DMS 273 treated with DMSO at 0.1 percent for 48 hours (cell line): Measurements from ENCODE around the gene LCN10.
A peak's percentile ranks its signal among the peaks of the same experiment; 100 is the strongest.
"Not testable (repeated sequence)": the region's sequence is repeated elsewhere in the genome, so short reads cannot be mapped to it uniquely, and the experiment has no call there.

Source experiments
- DNase-seq: peaks from one replicate; lab custom pipeline; 2025; lab: John Stamatoyannopoulos, UW

LCN10 gene

DNA sequence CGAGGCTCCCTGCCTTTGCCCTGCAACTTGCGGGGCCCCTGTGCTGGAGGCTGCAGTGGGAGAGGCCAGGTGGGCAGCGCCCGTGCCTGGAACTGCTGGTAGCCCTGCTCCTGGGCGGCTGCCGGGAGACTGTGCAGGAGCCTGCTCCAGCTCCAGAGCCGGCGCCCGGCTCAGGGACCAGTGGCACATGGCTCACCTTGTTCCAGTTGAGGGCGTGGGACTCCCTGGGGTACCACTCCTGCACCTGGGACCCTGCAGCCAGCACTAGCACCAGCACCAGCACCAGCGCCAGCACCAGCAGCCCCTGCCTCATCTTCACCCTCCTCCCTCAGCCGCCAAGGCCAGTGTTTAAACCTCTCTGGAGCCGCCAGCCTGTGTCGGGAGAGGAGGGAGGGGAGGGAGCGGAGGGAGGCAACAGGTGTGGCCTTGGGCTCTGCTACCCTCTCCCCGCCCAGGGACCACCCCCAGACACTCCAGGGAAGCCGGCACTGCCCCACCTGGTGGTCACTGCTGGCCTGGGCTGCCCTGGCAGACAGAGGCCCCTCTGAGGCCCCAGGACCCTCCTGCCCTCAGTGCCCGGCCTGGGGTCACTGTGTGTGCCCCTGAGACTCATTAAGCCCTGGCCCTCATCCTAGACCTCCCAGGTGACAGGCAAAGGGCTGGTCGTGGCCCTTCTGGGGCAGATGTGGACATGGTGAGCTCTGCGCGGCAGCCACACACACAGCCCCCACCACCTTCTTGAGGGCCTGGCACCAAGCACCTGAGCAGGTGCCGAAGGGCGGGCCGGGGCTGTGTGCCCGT lies at the start of gene LCN10:
Gene LCN10, minus strand, starts transcription at position 350 of the 801 bp plus-strand sequence. Its CDS starts 37 bp downstream, at position 313.
- no peak for DNase-seq

DNA sequence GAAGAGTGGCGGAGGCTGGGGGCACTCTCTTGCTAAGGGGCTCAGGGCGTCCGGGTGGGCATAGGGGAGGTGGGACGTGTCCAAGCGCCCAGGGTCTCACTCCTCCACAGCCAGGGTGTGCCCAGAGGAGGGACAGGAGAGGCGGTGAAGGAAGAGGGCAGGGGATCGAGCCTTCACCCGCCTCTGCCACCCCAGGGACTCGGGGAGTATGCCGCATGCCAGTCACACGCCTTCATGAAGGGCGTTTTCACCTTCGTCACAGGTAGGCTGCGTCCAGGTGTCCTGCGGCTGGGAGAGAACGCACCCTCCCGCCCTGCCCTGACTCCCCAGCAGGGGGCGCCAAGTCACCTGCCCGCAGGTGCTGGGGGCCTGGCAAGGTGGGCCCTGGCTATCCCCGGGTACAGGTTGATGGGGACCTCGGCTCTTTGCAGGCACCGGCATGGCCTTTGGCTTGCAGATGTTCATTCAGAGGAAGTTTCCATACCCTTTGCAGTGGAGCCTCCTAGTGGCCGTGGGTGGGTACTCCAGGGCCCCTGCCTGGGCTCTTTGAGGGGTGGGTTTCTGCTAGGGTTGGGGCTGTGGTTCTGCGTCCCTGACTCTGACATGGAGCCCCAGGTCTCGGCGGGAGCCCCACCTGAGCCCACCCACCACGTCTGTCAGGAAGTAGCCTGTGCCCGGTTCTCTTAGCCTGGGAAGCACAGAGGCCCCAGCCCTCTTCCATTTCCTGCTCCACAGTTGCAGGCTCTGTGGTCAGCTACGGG lies 49.0 kb upstream of the LCN10 start:
- no peak for DNase-seq

DNA sequence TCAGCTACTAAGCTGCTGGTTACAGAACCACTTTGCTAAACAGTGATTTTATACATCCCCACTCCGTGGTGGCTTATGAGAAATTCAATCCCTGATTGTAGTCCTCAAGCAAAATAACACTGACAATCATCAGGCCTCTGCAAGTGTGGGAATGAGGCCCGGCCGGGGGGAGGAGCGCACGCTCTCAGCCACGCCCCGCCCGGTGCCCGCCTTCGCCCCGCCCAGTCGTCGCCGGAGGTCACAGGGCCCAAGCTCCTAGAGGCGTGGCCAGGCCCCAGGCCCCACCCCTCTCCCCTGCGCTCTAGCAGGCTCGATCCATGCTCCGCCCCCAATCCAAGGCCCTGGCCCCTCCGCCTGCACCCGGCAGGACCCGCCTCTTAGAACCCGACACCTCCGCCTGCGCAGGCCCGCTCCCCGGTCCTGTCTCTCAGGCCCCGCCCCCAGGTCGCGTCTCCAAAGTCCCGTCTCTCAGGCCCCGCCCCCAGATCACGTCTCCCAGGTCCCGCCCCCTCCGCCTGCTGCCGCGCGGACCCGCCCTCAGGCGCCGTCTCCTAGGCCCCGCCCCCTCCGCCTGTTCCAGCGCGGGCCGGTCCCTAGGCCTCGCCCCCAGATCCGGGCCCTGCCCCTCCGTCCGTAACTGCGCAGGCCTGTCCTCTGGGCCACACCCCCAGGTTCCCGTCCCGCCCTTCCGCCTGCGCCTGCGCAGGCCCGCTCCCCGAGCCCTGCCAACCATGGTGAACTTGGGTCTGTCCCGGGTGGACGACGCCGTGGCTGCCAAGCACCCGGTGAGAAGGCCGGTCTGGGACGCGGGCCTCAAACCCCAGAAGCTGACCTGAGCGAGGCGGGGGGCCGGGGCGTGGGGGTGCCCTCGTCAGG lies 48.1 kb upstream of the LCN10 start, which contains the start of gene TMEM141:
Gene TMEM141, plus strand, starts transcription at position 705 of the 876 bp plus-strand sequence. Its CDS starts 27 bp downstream, at position 732.
- peak; percentile 95 for DNase-seq

DNA sequence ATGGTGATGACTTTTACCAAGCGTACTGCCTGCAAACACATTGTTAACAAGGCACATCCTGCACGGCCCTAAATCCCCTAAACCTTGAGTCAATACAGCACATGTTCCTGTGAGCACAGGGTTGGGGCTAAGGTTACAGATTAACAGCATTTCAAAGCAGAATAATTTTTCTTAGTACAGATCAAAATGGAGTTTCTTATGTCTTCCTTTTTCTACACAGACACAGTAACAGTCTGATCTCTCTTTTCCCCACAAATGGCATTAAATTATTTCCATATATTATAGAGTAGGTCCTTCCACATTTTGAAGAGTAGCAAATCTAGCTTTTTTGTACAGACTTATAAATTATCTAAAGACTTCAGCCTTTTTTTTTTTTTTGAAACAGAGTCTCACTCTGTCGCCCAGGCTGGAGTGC lies 46.8 kb upstream of the LCN10 start:
- no peak for DNase-seq

DNA sequence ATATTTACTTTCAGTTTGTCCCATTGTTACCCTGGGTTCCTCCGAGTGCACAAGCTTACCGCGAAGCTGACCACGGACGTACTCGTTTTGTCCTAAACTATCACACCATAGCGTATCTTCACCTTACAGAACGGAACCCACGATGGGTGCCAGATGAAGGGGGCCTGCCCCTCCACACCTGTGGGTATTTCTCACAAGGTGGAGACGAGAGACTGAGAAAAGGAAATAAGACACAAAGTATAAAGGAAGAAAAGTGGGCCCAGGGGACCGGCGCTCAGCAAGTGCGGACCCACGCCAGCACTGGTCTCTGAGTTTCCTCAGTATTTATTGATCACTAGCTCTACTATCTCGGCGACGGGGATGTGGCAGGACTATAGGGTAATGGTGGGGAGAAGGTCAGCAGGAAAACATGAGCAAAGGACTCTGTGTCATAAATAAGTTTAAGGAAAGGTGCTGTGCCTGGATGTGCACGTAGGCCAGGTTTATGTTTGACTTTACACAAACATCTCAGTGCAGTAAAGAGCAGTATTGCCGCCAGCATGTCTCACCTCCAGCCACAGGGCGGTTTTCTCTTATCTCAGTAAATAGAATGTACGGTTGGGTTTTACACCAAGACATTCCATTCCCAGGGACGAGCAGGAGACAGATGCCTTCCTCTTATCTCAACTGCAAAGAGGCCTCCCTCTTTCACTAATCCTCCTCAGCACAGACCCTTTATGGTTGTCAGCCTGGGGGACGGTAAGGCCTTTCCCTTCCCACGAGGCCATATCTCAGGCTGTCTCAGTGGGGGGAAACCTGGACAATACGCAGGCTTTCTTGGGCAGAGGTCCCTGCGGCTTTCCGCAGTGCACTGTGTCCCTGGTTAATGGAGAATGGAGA lies 46.1 kb upstream of the LCN10 start:
- not testable (repeated sequence) for DNase-seq

DNA sequence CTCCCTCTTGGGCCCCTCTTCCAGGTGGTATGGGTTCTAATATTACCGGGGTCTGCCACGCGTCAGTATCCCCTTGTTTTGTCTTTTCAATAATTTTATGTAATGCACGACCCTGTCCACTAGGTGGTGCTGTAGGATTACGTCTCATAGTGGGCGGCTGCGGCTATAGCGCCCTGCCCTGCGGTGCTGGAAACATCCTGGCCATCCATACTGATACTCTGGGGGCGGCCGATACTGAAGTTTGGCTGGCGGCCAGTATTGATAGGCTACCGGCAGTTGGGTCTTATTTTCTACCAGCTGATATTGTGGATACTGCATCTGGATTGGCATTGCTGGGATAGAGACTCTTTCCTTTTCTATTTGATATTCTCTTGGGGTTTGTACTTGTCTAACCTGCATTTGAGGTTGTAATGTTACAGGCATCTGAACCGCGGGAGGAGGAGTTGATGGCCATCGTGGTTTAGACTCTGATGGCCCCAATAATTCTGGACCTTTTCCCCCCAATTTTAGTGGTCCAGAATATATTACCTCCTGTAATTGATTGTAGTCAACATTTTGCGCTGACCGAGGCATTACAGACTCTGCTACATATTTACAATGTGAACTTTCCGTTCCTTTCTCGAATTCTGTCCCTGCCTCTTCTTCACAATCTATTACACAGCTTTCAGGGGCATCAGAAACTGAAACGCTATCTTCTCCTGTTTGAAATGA lies 45.1 kb upstream of the LCN10 start:
- DNase-seq, result no peak

DNA sequence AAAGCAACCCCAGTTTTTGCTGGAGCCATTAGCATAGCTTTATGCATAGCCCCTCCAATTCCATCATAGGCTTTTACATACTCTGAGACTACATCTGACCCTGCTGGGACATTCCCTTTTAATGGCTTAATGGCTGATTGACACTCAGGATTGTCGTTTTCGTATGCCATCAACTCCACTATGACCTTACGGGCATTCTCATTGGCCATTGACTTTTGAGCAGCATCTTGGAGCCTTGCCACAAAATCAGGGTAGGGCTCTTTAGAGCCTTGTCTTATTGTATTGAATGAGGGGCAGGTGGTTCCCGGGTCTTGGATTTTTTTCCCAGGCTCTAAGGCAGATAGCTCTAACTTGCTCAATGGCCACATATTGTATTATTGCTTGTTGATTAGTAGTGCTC lies 44.2 kb upstream of the LCN10 start:
- not testable (repeated sequence) for DNase-seq

DNA sequence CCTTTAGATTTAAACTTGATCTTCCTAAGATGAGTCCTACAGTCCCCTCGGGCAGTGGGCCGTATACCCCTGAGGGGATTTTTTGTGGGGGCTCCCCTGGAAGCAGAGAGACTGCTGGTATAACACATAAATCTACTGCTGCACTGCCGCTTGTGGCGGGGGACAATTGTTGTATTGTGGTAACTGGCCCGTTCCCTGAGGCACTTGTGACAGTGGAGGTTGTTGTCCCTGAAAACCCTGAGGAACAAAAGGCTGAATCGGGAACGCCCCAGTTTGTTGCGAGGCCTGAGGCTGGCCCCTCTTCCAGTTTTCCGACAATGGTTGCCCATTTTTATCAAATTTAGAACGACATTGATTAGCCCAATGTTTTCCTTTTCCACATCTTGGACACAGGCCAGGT lies 43.7 kb upstream of the LCN10 start:
- no peak for DNase-seq

DNA sequence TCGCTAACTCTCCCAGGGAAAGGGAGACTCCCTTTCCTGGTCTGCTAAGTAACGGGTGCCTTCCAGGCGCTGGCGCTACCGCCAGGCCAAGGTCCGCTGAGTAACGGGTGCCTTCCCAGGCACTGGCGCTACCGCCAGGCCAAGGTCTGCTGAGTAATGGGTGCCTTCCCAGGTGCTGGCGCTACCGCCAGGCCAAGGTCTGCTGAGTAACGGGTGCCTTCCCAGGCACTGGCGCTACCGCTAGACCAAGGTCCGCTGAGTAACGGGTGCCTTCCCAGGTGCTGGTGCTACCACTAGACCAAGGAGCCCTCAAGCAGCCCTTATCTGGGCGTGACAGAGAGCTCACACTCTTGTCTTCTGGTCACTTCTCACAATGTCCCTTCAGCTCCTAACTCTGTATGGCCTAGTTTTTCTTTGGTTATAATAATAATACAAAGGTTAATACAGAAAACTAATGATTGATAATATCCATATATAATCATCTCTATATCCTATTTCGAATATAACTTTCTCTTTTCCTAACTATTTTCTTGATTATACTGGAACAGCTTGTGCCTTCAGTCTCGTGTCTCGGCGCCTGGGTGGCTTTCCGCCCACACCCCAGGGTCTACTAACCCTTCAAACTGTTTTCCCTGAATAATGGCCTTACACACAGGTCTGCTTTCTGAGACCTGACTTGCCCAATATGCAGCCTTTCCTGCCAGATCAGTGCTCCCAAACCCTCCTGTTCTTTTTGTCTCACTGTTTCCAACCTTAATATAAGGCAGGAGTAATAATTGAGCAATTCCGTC lies 43.0 kb upstream of the LCN10 start:
- not testable (repeated sequence) for DNase-seq

DNA sequence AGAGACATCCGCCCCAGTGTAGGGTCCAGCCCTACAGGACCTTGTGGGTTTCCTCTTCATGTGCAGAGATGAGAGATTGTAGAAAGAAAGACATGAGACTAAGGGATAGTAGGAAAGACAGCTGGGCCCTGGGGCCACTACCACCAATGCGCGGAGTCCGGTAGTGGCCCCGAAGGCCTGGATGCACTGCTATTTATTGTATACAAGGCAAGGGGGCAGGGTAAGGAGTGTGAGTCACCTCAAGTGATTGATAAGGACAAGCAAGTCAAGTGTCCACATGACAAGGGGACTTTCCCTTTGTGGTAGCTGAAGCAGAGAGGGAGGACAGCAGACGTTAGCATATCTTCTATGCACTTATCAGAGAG lies 42.2 kb upstream of the LCN10 start:
- DNase-seq, result no peak

DNA sequence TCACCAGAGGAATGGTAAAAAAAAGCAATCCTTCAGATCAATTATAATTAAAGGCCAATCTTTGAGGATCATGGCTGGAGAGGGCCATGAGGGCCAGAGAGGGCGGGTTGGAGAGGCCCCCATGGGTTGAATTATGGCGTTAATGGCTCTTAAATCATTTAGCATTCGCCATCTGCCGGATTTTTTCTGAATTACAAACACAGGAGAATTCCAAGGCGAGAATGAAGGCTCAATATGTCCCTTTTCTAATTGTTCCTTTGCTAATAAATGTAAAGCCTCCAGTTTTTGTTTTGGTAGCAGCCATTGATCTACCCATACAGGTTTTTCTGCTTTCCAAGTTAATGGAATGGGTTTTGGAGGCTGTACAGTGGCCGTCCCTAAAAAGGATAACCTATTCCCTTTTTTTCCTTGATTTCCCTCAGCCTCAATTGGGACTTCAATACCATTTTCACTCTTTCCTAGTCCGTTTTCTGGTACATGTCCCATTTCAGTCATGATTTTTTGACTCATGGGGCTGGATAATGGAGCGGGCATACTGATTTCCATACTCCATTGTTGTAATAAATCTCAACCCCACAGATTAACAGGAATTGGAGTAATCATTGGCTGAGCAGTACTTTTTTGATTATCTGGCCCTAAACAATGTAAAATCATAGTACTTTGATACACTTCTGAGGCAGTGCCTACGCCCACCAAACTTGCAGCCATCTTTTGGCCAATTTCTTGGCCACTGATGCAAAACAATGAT lies 41.7 kb upstream of the LCN10 start:
- no peak for DNase-seq

DNA sequence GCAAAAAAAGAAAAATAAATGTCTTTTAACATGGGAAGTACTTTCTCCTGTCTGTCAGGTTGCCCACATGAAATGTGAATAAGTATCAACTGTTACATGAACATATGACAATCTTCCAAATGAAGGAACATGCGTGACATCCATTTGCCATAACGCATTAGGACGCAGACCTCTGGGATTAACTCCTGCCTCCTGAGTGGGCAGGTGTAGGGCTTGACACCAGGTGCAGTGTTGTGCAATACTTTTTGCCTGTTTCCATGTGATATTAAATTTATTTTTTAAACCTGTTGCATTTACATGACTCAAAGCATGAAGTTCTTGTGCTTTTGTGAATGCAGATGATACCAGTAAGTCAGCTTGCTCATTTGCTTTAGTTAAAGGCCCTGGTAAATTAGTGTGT lies 39.7 kb upstream of the LCN10 start:
- DNase-seq, result no peak

DNA sequence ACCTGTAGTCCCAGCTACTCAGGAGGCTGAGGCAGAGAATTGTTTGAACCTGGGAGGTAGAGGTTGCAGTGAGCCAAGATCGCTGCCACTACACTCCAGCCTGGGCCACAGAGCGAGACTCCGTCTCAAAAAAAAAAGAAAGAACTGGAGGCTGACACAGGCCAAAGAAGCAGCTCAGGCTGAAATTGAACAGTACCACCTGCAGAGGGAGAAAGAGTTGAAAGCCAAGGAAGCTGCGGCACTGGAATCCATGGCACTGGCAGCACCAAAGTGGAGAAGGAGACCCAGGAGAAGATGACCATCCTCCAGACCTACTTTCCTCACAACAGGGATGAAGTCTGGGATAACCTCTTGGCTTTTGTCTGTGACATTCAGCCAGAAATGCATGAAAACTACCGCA lies 37.1 kb upstream of the LCN10 start:
- no peak for DNase-seq

DNA sequence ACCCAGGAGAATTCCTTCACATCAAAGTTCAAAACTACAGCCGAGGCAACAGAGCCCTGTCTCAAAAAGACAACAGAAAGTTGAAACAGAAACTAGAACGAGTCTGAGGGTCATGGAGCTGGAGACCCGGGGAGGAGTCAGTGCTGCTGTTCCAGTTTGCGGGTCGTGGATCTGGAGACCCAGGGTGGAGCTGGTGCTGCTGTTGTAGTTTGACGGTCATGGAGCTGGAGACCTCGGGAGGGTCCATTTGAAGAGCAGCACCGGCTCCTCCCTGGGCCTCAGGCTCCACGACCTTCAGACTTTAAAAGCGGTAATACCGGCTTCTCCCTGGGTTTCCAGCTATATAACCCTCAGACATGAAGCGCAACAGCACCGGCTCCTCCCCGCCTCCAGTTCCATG lies 34.6 kb upstream of the LCN10 start:
- DNase-seq, result no peak

DNA sequence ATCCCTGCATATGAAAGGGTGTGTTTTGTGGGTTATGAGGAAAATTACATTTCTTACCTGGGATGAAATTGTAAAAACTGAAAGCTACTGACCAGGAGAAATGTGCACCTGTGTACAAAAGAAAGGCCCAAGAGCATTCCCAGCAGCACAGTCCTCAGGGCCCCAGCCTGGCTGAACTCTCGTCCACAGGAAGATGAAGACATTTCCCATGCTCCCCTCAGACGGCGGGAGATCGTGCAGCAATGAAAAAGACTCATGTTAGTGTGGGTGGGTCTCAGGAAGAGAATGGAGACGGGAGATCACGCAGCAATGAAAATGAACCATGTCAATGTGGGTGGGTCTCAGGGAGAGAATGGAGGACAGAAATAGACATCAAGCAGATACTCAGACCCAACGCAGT lies 34.2 kb upstream of the LCN10 start:
- no peak for DNase-seq

DNA sequence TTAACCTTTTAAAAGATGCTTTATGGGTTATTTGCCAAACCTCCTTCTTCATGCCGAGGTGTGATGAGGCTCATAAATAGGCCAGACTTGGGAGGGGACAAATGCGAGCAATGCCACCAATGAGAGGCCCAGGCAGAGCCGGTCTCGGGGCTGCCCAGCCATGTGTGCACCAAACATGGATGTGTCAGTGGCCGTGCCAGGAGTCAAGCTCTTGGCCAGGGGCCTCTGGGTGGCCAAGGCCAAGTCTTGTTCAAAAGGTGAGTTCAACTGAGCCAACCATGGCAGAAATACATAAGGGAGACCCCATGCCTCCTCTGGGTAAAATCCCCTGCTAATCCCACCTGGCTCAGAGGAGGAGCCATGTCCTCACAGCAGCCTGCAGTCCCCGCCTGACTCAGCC lies 32.5 kb upstream of the LCN10 start:
- DNase-seq, result no peak

DNA sequence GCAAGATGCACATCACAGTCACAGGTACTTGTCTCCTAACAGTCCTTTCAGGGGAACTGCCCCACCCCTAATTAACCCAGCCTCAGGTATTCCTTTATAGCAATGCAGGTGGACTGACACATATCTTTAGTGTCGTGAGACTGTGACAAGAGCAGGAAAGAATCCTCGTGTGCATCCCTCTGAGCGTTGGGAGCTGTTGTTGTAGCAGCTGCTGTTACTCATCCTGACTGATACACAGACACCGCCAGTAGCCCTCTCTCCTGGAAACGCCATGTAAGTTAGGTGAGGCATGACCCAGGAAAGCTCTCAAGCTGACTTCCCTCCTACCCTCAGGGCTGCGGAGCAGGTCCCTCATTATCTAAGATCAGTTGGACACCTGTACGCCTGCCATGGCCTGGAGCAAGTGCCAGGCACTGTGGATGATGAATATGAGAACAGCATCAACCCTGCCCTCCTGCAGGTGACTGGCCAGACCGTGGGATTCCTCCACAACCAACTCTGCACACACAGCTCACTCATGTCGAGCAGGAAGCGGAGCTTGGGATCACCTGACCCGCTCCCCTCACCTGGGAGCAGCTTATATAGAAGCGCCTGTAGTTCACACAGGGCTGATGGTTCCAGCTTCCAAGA lies 31.8 kb upstream of the LCN10 start:
- DNase-seq, result no peak

DNA sequence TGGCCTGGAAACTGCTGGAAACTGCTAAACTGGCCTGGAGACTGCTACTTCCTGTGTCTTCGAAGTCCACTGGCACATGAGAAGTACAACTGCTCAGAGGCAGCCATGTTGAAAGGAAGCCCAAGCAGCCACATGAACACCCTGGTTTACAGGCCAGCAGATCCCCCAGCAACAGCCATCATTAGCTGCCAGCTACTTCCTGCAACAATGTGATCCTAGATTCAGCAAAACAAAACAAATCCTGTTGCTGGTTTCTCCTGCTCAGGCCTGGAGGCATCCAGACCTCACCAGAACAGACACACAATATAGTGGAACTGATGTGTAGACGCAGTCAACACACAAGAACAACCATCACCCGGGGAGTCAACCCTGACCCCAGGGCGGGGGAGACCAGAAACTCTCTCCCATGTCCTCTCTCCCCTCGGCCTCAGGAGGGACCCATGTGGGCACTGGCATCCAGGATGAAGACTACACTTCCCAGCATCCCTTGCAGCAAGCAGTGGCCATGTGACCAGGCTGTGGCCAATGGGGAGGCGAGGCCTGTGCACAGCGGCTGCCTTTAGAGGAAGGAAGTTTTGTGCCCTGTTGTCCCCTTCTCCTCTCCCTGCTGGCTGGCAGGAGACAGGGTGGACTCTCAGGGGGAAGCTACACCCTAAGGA lies 30.8 kb upstream of the LCN10 start:
- DNase-seq, result no peak
